ENCODE measurements around the gene FBXW4.
A peak's percentile ranks its signal among the peaks of the same experiment; 100 is the strongest.
"Not testable (repeated sequence)": the region's sequence is repeated elsewhere in the genome, so short reads cannot be mapped to it uniquely, and the experiment has no call there.

Gene FBXW4

DNA sequence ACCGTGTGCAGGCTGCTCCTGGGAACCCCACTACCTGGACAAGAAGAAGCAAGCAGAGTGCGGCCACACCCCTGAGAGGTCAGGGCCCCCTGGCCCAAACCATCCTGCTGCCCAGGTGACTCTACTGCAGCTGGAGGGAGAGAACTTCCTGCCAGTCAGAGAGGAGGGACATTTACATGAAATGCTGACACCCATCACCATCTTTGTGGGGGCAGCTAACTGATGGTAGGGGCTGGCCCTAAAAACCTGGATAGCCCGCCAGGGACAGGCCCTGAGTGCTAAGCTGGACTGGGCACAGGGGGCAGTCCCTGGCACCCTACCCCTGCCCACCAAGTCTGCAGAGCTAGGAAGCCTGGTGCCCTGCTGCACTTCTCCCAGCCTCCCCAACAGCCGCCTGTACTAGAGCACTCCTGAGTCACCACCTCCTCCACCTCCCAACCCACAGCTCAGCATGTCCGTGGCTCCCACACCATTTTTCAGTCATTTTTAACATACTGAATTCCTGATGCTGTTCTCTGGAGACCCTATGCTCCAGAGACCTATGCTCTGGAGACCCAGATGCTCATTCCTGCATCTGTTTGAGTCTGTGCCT lies 79.3 kb downstream of the FBXW4 start:
- DNase-seq: no peak

DNA sequence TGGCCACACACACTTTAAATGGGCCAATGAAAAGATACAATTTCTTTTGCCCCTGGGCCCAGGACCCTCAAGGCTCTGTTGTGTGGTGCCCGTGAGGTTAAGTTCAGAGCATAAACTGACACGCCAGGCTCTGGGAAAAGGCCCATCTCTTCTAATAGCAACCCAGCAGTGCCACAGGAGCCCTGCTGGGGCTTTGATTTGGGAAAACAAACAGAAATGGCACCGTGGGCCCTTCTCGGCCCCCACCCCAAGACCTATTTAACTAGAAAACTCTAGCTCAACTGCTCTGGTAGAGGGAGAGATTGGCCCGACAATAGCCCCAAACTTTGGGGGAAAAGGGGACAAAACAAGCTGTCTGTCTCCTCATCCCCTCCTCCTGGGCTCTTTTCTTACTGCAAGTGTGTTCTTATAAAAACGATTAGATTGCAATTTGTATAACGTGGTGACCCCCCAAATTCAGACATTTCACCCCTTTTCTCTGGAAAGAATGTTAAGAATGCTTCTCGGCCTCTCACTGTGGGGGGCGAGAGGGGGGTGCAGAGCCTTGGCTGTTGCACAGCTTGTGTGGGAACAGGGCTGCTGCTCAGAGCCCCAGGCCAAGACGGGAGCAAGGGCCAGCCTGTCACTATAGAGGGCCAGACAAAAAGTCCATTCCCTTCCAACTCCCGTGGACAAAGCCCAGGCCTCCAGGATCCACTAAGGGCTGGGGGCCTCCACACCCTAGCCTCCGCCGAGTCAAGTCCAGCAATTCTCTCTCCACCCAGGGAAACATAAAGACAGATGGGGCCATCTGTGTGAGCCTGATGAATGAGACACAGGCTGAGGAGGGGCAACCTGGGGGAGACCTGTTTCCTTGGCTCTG lies 80.1 kb downstream of the FBXW4 start:
- no peak for DNase-seq

DNA sequence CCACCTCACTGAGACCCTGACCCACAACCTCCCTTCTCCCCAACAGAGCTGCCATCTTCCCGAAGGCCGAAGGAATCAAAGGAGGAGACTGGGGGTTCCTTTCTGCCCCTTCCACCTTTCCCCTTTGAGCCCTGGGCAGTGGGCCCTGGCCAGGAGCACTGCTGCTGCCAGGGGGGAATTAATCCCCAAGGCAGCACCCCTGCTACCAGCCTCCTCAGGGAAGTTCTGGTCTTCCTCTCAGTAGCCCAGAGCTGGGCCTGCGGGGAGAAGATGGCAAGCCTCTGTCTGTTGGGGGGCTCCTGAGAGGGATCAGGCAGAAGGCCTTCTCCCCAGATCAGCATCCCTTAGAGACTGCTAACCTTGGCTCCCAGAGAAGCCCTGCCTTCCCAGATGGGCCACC lies 81.3 kb downstream of the FBXW4 start:
- no peak for DNase-seq

- no peak for DNase-seq
These were observed 82.1 kb downstream of the FBXW4 start for GRCh38 chr10:101612872-101613271.

- no peak for DNase-seq
These were observed 82.9 kb downstream of the FBXW4 start for GRCh38 chr10:101612086-101612485.

GRCh38 chr10:101611096-101611905 lies 83.7 kb downstream of the FBXW4 start:
- DNase-seq: no peak

DNA sequence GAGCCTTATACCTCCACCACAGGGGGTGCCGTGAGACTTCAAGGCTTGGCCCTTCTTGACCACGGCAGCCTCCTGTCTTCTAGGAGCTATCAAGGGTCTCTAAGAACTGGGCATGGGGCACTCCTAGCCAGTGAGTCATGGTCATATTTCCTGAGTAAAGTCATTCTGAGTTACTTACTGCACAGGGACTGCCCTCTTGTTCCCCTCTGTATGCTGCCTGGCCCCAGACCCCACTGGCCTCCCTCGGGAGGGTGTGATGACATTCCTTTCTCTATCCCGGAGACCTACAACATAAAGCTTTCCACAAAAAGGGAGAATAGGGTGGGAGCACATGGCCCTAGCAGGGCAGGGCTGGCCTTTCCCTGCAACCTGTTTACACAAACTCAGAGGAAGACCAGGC lies 85.5 kb downstream of the FBXW4 start:
- no peak for DNase-seq

DNA sequence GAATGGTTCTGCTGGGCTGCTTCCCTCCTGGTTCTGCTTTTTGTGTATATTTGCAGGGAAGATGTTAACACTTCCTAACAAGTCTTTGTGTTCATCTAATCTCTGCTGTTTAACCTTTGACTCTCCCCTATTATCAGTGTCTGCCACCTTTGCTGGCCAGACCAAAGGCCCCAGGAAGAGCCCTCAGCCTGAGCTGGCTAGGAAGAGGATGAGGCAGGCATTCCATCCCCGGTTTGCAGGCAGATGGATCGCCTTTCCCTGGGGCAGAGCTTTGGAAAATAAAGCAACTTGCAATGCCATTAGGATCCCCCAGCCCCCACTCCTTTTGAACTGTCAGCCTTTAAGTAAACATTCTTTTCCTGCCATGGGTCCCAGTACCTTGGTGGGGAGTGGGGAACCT lies 87.8 kb downstream of the FBXW4 start:
- no peak for DNase-seq

- peak; percentile 54 to 56 for DNase-seq
These were observed 92.1 kb downstream of the FBXW4 start for GRCh38 chr10:101602761-101603398.

GRCh38 chr10:101601541-101601940 lies 93.4 kb downstream of the FBXW4 start:
- no peak for DNase-seq

GRCh38 chr10:101597091-101597900 lies 97.7 kb downstream of the FBXW4 start:
- DNase-seq: no peak

DNA sequence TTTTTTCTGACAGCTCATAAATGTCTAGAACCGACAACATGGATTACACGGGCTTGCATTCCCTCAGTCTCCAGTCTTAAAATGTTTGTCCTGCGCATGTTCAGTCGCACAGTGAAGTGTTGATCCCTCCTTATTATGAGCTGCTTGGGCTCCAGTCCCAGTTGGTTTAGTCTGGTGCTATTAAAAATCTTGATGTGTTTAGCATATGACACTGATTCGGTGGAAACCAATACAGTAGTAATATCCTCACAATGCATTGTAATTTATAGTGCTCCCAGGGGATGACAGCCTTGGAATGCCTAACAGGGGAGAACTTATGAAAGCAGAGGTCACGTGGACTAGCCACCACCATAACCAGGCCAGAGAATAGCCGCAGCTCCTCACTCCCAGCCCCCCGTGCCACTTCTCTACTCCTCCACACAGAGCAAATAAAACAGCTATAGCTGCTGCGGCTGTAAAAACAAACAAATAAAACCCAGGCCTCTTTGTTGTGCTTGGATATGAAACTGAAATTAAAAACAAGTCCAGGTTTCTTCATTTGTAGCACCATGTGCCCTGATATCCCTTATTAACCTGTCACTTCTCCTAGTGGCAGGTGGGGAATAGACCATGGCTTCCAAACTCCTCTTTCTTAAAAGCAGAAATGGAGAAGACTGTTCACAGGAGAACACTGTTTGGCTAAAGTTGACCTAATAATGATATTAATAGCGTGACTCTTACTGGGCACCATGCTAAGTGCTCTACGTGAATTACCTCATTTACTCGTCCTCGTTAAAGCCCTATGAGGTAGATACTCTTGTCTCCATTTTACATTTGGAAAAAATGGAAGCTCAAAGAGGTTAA lies 99.2 kb downstream of the FBXW4 start:
- DNase-seq: no peak

DNA sequence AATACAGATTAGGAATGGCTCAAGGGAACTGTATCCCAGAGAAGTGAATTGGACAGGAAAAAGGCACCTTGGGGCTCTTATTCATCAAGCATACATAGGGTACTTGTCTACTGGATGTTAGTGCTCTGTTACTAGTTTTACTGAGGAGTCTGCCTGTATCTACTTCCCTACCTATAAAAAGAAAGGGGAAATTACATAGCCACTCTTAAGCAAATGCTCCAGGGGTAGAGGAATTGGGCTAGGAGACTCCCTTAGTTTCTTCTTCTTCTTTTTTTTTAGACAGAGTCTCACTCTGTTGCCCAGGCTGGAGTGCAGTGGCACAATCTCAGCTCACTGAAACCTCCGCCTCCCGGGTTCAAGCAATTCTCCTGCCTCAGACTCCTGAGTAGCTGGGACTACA lies 101.6 kb downstream of the FBXW4 start:
- DNase-seq: not testable (repeated sequence)

GRCh38 chr10:101588879-101589278 lies 106.1 kb downstream of the FBXW4 start:
- DNase-seq: no peak

DNA sequence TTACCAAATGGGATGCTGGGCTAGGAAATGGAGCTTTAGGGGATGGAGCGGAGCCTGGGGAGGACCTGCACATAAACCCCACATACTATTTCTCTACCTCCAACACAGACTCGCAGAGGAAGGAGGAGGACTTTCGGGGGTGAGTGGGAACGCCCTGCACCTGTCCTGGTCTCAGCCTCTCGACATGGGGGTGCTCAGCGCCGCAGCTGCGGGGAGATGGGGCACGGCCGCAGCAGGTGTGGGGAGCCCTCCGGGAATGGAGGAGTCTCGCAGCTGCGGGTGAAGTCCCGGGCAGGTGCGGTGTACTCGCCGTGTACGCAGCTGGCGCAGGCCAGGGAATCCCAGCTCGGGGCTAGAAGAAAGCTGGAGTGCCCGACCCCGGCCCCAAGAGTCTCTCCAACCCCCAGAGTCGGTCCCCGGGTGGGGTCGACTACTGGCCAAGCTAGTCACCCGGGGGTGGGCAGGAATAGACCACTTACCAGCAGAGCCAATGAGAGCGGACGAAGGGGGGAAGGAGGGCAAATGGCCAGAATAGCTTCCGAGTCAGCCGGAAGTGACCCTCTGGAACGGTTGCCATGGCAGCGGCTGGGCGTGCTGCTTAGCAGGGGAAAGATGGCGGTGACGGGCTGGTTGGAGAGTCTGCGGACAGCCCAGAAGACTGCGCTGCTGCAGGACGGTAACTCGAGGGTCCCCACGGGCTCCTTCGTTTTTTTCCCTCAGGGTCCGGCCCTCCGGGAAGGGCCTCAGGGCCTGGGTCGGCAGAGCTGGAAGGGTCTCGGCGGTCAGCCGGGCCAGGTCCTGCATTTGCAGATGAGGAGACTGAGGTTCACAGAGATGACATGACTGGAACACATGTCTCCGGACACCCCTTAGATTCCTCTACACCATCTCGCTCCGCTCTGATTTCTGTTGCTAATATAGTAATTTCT lies 107.0 kb downstream of the FBXW4 start, which contains the start of the genes DPCD and POLL:
Gene DPCD (plus strand): TSS at position 597 of the 929 bp plus-strand sequence. CDS start 16 bp downstream, at position 613.
Gene POLL (minus strand): TSS at position 533 of the 929 bp plus-strand sequence. CDS start 897 bp downstream, outside the sequence.
- peak; percentile 89 to 91 for DNase-seq

DNA sequence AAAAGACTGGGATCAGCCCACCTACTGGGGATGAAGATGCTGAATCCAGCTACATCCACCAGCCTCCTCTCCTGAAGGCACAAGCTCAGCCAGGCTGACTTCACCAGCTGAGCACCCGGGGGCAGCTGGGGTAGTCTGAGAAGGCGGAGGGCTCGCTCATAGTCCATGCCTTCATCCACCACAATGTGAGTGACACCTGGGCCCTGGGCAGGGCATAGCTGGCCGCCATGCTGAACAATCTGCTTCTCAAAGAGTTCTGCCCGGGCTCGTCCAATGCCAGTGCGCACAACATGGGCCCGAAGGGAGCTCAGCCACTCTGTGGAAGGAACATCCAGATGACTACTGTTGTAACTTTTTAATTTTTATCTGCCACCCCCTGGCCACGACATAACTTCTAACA lies 109.1 kb downstream of the FBXW4 start:
- DNase-seq: no peak

DNA sequence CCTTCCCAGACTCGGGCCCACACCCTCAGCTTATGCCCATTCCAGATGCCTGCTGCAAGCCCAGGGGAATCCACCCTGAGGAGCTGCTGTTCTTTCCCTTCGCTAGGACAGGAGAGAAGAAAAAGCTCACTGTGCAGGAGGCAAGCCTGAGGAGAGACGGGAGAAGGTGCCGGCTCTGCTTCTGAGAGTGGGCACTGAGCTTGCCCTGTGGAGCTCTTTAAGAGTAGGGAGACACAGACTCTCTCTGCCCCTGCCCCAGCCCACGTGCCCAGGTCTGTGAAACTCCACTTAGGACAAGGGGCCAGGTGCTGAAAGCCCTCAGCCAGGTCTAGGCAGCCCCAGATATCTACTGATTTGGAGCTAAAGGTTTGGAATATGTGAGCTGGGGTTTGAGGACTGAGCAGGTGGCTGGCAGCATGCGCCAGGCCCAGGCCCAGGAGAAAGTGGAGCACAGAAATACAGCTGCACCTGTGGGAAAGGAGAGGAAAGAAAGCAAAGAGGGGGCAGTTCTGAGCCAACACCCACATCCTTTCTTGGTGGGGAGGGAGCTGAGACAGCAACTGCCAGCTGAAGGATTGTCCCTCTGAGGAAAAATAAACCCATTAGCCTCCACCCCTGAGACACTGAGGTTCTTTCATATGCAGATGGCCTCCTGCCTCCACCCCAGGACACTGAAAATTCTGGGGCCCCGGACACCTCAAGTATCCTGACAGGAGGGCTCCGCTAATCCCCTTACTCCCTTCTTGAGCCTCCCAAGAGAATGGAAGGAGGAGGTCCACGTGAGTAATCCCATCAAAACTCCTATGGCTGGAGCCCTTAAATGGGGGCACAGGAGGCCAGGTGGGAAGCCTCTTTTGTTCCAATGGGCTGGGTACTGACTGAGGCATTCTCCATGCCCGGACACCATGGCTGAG lies 114.2 kb downstream of the FBXW4 start:
- DNase-seq: no peak

DNA sequence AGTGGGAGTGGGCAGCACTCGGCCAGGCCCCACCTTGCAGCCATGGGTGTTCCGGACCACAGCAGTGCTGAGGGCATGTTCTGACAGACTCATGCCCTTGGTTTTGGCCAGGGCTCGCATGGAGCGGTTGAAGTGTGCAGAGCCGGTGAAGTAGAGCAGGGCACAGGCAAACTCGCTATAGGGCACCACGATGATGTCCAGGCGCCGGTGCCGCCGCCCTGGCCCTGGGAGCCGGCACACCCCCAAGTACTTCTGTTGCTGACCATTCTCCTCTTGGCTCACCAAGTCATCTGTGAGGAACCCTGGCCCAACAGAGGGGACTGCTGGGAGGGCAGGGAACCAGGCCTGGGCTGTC lies 115.5 kb downstream of the FBXW4 start:
- DNase-seq: no peak
